ENCODE data around the gene WDR81.

GRCh38 chr17:1709971-1710806, 14.3 kb upstream of the WDR81 start, which contains the start of gene TLCD2:
- TF ChIP-seq CTCF (IDR thresholded peaks at IDR 0.05; ENCODE audit: low read length) (no peak), EZH2 (IDR thresholded peaks at IDR 0.05; ENCODE audit: borderline replicate concordance, low read length) (no peak)

Measured in OCI-LY1 (cell line).